GM12878 (cell line): ENCODE measurements around the gene TPCN1. TPM values are rescaled to one million over a fixed set of nuclear protein-coding genes. Genes with fewer than 3 reads are reported as not detected.

ENCODE experiments used
- CHD4 ChIP-seq: fragments of 200-600 bp; sonication (generic); IDR thresholded peaks from 2 replicates; pipeline ENCODE4 v1.6.1; 2016; ENCODE audit warnings: mild to moderate bottlenecking
- IKZF2 ChIP-seq, 2 experiments: fragments of 450-650 bp; IDR thresholded peaks; 2 replicates each; pipeline ENCODE4 v1.6.1; 2017; ENCODE audit warnings: mild to moderate bottlenecking in 2 of 2, moderate library complexity in 2 of 2
- MTA2 ChIP-seq: fragments of 450-650 bp; IDR thresholded peaks from 2 replicates; pipeline ENCODE4 v1.6.1; 2016; ENCODE audit warnings: low read depth, mild to moderate bottlenecking, moderate library complexity
- TARDBP ChIP-seq: IDR thresholded peaks from 2 replicates; pipeline ENCODE4 v1.6.1; 2016; ENCODE audit warnings: borderline replicate concordance
- ZNF622 ChIP-seq: fragments of 450-650 bp; IDR thresholded peaks from 2 replicates; pipeline ENCODE4 v1.6.1; 2017; ENCODE audit warnings: mild to moderate bottlenecking, inconsistent platforms
- polyA plus RNA-seq, 11 experiments: library from polyadenylated mRNA; depleted of rRNA in 4 of 11; unstranded in 6 of 11; stranded (reverse) in 5 of 11; fragments of >200 nt; fragmentation: Nextera tagmentation in 4 of 11; fragmentation: Illumina TruSeq in 1 of 11; extraction: Ambion mirVana in 4 of 11; extraction: Trizol in 1 of 11; gene quantifications; 1 replicate in 1 of 11; 2 replicates in 10 of 11; pipeline versions ENCODE4 v1.2.1 to v1.2.3, GENCODE V29; 2011 to 2016; ENCODE audit warnings: inconsistent platforms in 2 of 11, missing spikeins in 2 of 11, low read depth in 1 of 11
- total RNA-seq, 4 experiments: library from RNA; depleted of rRNA in 3 of 4; stranded (reverse); fragments of >200 nt in 3 of 4; fragmentation: Illumina TruSeq in 1 of 4; extraction: Trizol in 1 of 4; gene quantifications; 2 replicates each; pipeline versions ENCODE4 v1.2.1 to v1.2.3, GENCODE V29; 2013 to 2021
- TF ChIP-seq, protein P1 (sequence below): fragments of 450-650 bp; IDR thresholded peaks from 2 replicates; pipeline ENCODE4 v1.6.1; 2017; ENCODE audit warnings: mild to moderate bottlenecking, moderate library complexity
- TF ChIP-seq, protein P2 (sequence below): fragments of 450-650 bp; IDR thresholded peaks from 2 replicates; pipeline ENCODE4 v1.6.1; 2017; ENCODE audit warnings: mild to moderate bottlenecking, moderate library complexity

The TPCN1 gene
- total and polyA plus RNA-seq, 10 of the 15 experiments (the other 5 are each of a cell fraction or from before 2014, with no cell fraction given): 0.79 to 30.9 (median 19.4) TPM

GRCh38 chr12:113173081-113173698 is 48.1 kb upstream of the TPCN1 start (continued):
- TF ChIP-seq IKZF2 (IDR thresholded peaks at IDR 0.05) (peak in 1 of 2 experiments; percentile 11; a peak in 2 of 4 replicates), CHD4 (no peak), MTA2 (peak; percentile 40; the same call in 1 of the 2 replicates), TARDBP (no peak), ZNF622 (no peak)
- TF ChIP-seq, protein P1, sequence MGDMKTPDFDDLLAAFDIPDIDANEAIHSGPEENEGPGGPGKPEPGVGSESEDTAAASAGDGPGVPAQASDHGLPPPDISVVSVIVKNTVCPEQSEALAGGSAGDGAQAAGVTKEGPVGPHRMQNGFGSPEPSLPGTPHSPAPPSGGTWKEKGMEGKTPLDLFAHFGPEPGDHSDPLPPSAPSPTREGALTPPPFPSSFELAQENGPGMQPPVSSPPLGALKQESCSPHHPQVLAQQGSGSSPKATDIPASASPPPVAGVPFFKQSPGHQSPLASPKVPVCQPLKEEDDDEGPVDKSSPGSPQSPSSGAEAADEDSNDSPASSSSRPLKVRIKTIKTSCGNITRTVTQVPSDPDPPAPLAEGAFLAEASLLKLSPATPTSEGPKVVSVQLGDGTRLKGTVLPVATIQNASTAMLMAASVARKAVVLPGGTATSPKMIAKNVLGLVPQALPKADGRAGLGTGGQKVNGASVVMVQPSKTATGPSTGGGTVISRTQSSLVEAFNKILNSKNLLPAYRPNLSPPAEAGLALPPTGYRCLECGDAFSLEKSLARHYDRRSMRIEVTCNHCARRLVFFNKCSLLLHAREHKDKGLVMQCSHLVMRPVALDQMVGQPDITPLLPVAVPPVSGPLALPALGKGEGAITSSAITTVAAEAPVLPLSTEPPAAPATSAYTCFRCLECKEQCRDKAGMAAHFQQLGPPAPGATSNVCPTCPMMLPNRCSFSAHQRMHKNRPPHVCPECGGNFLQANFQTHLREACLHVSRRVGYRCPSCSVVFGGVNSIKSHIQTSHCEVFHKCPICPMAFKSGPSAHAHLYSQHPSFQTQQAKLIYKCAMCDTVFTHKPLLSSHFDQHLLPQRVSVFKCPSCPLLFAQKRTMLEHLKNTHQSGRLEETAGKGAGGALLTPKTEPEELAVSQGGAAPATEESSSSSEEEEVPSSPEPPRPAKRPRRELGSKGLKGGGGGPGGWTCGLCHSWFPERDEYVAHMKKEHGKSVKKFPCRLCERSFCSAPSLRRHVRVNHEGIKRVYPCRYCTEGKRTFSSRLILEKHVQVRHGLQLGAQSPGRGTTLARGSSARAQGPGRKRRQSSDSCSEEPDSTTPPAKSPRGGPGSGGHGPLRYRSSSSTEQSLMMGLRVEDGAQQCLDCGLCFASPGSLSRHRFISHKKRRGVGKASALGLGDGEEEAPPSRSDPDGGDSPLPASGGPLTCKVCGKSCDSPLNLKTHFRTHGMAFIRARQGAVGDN: peak; percentile 94
- TF ChIP-seq, protein P2, sequence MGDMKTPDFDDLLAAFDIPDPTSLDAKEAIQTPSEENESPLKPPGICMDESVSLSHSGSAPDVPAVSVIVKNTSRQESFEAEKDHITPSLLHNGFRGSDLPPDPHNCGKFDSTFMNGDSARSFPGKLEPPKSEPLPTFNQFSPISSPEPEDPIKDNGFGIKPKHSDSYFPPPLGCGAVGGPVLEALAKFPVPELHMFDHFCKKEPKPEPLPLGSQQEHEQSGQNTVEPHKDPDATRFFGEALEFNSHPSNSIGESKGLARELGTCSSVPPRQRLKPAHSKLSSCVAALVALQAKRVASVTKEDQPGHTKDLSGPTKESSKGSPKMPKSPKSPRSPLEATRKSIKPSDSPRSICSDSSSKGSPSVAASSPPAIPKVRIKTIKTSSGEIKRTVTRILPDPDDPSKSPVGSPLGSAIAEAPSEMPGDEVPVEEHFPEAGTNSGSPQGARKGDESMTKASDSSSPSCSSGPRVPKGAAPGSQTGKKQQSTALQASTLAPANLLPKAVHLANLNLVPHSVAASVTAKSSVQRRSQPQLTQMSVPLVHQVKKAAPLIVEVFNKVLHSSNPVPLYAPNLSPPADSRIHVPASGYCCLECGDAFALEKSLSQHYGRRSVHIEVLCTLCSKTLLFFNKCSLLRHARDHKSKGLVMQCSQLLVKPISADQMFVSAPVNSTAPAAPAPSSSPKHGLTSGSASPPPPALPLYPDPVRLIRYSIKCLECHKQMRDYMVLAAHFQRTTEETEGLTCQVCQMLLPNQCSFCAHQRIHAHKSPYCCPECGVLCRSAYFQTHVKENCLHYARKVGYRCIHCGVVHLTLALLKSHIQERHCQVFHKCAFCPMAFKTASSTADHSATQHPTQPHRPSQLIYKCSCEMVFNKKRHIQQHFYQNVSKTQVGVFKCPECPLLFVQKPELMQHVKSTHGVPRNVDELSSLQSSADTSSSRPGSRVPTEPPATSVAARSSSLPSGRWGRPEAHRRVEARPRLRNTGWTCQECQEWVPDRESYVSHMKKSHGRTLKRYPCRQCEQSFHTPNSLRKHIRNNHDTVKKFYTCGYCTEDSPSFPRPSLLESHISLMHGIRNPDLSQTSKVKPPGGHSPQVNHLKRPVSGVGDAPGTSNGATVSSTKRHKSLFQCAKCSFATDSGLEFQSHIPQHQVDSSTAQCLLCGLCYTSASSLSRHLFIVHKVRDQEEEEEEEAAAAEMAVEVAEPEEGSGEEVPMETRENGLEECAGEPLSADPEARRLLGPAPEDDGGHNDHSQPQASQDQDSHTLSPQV: peak; percentile 26; the same call in 1 of the 2 replicates
- TF ChIP-seq, all 136 proteins: peak for 18
